ENCODE measurements around the gene TPST2. TPM values are rescaled to one million over a fixed set of nuclear protein-coding genes. Genes with fewer than 3 reads are reported as not detected.

Gene TPST2
- total RNA-seq, 4 donors from 2014 or later, result 26.8 to 47.9 (median 38.5) TPM

DNA sequence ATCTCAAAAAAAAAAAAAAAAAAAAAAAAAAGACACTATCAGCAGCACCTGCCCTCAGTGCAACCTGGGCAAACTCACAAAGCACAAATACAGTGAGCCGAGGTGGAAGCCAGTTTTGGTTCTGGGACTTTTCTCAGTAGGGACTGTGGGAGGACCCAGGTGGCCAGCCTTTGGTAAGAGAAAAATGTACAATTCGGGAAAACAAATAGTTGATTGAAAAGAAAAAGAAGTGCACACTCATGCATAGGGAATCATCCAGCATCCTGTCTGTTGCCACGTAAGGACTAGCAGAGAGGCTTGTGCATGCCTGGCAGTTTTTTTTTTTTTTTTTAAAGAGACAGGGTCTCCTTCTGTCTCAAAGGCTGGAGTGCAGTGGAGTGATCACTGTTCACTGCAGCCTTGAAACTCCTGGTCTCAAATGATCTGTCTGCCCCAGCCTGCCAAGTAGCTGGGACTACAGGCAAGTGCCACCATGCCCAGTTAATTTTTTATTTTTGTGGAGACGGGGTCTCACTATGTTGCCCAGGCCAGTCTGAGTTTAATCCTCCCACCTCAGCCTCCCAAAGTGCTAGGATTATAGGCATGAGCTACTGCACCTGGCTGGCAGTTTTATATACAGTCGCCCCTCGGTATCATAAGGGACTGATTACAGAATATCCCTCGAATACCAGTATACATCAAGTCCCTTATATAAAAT is 36.7 kb downstream of the TPST2 start:
- Histone ChIP-seq H3K4me1 (no peaks in the 10 kb centered on the region), H3K27ac (no peak overlapping the region), H3K27me3 (no peaks in the 10 kb centered on the region), H3K9me3 (no peaks in the 10 kb centered on the region), H3K36me3 (no peaks in the 10 kb centered on the region), H3K4me3 (no peak overlapping the region)
- no peak for TF ChIP-seq POLR2A (IDR thresholded peaks at IDR 0.05)
- TF ChIP-seq, protein P1, sequence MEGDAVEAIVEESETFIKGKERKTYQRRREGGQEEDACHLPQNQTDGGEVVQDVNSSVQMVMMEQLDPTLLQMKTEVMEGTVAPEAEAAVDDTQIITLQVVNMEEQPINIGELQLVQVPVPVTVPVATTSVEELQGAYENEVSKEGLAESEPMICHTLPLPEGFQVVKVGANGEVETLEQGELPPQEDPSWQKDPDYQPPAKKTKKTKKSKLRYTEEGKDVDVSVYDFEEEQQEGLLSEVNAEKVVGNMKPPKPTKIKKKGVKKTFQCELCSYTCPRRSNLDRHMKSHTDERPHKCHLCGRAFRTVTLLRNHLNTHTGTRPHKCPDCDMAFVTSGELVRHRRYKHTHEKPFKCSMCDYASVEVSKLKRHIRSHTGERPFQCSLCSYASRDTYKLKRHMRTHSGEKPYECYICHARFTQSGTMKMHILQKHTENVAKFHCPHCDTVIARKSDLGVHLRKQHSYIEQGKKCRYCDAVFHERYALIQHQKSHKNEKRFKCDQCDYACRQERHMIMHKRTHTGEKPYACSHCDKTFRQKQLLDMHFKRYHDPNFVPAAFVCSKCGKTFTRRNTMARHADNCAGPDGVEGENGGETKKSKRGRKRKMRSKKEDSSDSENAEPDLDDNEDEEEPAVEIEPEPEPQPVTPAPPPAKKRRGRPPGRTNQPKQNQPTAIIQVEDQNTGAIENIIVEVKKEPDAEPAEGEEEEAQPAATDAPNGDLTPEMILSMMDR (IDR thresholded peaks at IDR 0.05), result no peak
- no peak for DNase-seq

DNA sequence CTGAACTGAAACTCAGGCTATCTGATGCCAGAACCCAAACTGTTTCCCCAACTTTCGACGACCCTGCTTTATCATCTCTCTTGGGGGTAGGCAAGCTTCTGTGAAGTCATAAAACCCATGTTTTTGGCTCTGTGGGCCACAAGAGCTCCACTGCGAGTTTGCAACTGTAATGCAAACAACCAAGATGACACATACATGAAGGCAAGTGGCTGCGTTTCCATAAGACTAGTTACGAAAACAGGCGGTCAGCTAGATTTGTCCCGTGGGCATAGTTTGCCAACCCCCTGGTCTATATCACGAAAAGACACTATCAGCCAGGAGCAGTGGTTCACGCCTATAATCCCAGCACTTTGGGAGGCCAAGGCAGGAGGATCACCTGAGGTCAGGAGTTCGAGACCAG is 37.5 kb downstream of the TPST2 start:
- TF ChIP-seq POLR2A (IDR thresholded peaks at IDR 0.05), result no peak
- TF ChIP-seq, protein P1 (IDR thresholded peaks at IDR 0.05), result no peak
- Histone ChIP-seq H3K36me3 (no peaks in the 10 kb centered on the region), H3K27me3 (no peaks in the 10 kb centered on the region), H3K4me1 (no peaks in the 10 kb centered on the region), H3K27ac (no peak overlapping the region), H3K9me3 (no peaks in the 10 kb centered on the region), H3K4me3 (no peak overlapping the region)
- DNase-seq, result no peak

DNA sequence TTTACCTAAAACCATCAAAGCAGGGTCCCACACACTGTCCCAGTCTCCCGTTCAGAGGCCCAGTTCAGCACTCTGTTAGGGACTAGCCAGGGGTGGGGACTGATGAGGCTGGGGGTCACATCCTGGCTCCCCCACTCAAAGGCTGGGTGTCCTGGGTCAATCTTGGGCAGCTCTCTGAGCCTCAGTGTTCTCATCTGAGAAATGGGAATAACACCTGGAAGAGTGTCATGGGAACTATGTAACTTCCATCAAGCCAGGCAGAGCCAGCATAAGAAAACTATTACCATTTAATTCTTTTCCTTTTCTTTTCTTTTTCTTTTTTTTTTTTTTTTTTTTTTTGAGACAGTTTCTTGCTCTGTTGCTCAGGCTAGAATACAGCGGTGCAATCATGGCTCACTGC is 38.4 kb downstream of the TPST2 start:
- TF ChIP-seq POLR2A (IDR thresholded peaks at IDR 0.05), result no peak
- TF ChIP-seq, protein P1 (IDR thresholded peaks at IDR 0.05), result no peak
- Histone ChIP-seq H3K4me3 (no peak overlapping the region), H3K36me3 (no peaks in the 10 kb centered on the region), H3K9me3 (no peaks in the 10 kb centered on the region), H3K27me3 (no peaks in the 10 kb centered on the region), H3K4me1 (no peaks in the 10 kb centered on the region), H3K27ac (no peak overlapping the region)
- DNase-seq, result no peak

DNA sequence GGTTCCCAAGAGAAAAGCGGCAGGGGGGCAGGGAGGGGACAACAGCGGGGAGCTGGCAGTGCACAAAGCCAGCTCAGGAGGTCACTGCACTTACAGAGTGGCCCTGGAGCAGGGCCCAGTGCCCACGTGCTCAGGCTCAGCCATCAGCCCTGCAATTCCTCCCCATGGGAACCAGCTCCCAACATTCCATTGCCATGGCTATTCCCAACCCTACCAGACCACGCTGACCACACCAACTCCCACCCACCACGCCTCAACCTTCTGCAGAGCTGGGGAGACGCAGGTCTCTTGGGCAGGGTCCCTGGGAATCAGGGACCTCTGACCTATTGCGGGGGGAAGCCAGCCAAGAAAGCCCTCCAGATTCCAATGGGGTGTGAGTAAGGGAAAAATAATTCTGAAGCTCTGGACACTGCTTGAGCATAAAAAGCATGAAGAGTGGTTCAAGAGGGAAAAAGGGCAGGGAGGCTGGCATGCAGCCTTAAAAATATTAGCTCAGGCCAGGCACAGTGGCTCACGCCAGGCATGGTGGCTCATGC is 39.4 kb downstream of the TPST2 start:
- no peak for TF ChIP-seq POLR2A (IDR thresholded peaks at IDR 0.05)
- TF ChIP-seq, protein P1 (IDR thresholded peaks at IDR 0.05), result no peak
- Histone ChIP-seq H3K9me3 (no peaks in the 10 kb centered on the region), H3K4me1 (no peaks in the 10 kb centered on the region), H3K27me3 (no peaks in the 10 kb centered on the region), H3K36me3 (no peaks in the 10 kb centered on the region), H3K4me3 (no peak overlapping the region), H3K27ac (no peak overlapping the region)
- no peak for DNase-seq

DNA sequence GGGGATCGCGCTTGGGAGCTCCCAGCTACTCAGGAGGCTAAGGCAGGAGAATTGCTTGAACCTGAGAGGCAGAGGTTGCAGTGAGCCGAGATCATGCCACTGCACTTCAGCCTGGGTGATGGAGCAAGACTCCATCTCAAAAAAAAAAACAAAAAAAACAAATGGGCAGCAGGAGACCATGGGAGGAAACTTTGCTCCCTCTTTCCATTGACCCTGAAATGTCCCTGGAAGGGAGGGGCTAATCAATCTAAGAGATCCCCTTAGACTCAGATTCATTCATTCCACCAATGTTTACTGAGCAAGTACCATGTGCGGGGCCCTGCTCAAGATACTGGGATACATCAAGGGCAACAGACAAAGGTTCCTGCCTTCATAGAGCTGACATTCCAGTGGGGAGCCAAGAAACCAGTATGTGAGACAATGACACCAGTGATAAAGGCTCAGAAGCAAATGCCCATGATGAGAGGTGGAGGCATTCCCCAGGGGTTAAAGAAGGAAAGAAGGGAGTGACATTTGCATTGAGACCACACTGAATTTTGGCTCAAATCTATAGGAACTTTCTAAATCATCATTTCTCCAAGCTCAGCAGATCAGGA is 39.9 kb downstream of the TPST2 start:
- no peaks in the 10 kb centered on the region for H3K36me3 ChIP-seq
- no peaks in the 10 kb centered on the region for H3K27me3 ChIP-seq
- DNase-seq, result no peak
- H3K9me3 ChIP-seq, result no peaks in the 10 kb centered on the region
- H3K4me1 ChIP-seq, result no peaks in the 10 kb centered on the region
- H3K4me3 ChIP-seq, result no peak overlapping the region
- TF ChIP-seq, protein P1 (IDR thresholded peaks at IDR 0.05), result no peak
- TF ChIP-seq POLR2A (IDR thresholded peaks at IDR 0.05), result no peak
- no peak overlapping the region for H3K27ac ChIP-seq

Measured in Peyer's patch (tissue), 4 donors.